Esophagus muscularis mucosa (tissue), 4 donors: ENCODE data around the gene GRIK1.

Experiments used
- CTCF ChIP-seq, 3 experiments: fragments of 200-600 bp in 2 of 3; fragments of 450-650 bp in 1 of 3; sonication (generic) in 2 of 3; IDR thresholded peaks; one replicate each; pipeline ENCODE4 v1.5.1; 2017 to 2019; ENCODE audit warnings: antibody characterized with exemption in 3 of 3, mild to moderate bottlenecking in 2 of 3, moderate library complexity in 1 of 3
- EP300 ChIP-seq: sonication (generic); formaldehyde crosslinking; IDR thresholded peaks from one replicate; pipeline ENCODE4 v1.6.1; 2017; ENCODE audit warnings: antibody characterized with exemption
- POLR2A ChIP-seq: fragments of 450-650 bp; IDR thresholded peaks from one replicate; pipeline ENCODE4 v1.6.1; 2017; ENCODE audit warnings: antibody characterized with exemption, moderate library complexity, mild to moderate bottlenecking, low read depth
- POLR2AphosphoS5 ChIP-seq, 2 donors: sonication (generic); formaldehyde crosslinking; IDR thresholded peaks; one replicate each; pipeline ENCODE4 v1.6.1; 2017; ENCODE audit warnings: antibody characterized with exemption in 2 of 2

GRCh38 chr21:29506947-29507346, 432.8 kb downstream of the GRIK1 start:
- TF ChIP-seq CTCF (IDR thresholded peaks at IDR 0.05) (no peak), POLR2AphosphoS5 (IDR thresholded peaks at IDR 0.05) (no peak), EP300 (no peak), POLR2A (no peak)
